NCI-H2081 treated with DMSO at 0.1 percent for 48 hours (cell line): ENCODE data around the gene TSGA10IP.

Source experiments
- DNase-seq: peaks from one replicate; lab custom pipeline; 2025; lab: John Stamatoyannopoulos, UW

TSGA10IP gene

GRCh38 chr11:66008095-66008467 is 62.8 kb downstream of the TSGA10IP start:
- DNase-seq, result no peak

- DNase-seq, result no peak
These were observed 63.3 kb downstream of the TSGA10IP start for GRCh38 chr11:66008468-66009101.
